T-cell (primary cell): ENCODE data around the gene PPDPF. TPM values are rescaled to one million over a fixed set of nuclear protein-coding genes. Genes with fewer than 3 reads are reported as not detected.
"Not testable (repeated sequence)": the region's sequence is repeated elsewhere in the genome, so short reads cannot be mapped to it uniquely, and the experiment has no call there.

Experiments
- ATAC-seq, 4 experiments: fragments of 200-7000 bp in 3 of 4; fragments of 150-1000 bp in 1 of 4; cut with Tn5 transposase; replicated peaks in 1 of 4; 1 replicate in 3 of 4; 2 replicates in 1 of 4; pipeline ENCODE4 v1.10.0; 2021; ENCODE audit warnings: moderate library complexity in 3 of 4, mild to moderate bottlenecking in 2 of 4, moderate number of reproducible peaks in 1 of 4
- CTCF ChIA-PET, 2 donors: fragments of 300-600 bp; sonication (Branson Sonifier 250); formaldehyde crosslinking; loops; one replicate each; lab custom pipeline; 2022; ENCODE audit warnings: antibody characterized with exemption in 2 of 2; lab: Charles Lee
- POLR2A ChIA-PET, 2 donors: fragments of 300-600 bp; sonication (Branson Sonifier 250); formaldehyde crosslinking; loops; one replicate each; lab custom pipeline; 2022; ENCODE audit warnings: antibody characterized with exemption in 2 of 2; lab: Charles Lee
- DNase-seq, 35 experiments: peaks; one replicate each; pipeline versions ENCODE4 v3.0.0 to v3.0.0-alpha.2; 2013 to 2023
- H3K27ac ChIP-seq: one replicate; pipeline ENCODE4 v1.5.1; 2013; ENCODE audit warnings: low read length
- H3K27me3 ChIP-seq, 2 experiments: replicated peaks in 1 of 2; 1 replicate in 1 of 2; 2 replicates in 1 of 2; pipeline versions ENCODE4 v1.6.1 to v1.7.0; 2013; ENCODE audit warnings: low read length in 1 of 2, mixed read lengths in 1 of 2; ENCODE audit not compliant: control insufficient read depth in 2 of 2, insufficient read depth in 2 of 2; ENCODE audit errors: extremely low read depth in 1 of 2
- H3K36me3 ChIP-seq, 2 donors: 1 replicate in 1 of 2; 2 replicates in 1 of 2; pipeline versions ENCODE4 v1.6.1 to v1.7.0; 2013; ENCODE audit warnings: low read length in 1 of 2; ENCODE audit not compliant: control insufficient read depth in 2 of 2, insufficient read depth in 1 of 2; ENCODE audit errors: extremely low read depth in 1 of 2
- H3K4me1 ChIP-seq, 2 experiments: 1 replicate in 1 of 2; 2 replicates in 1 of 2; pipeline versions ENCODE4 v1.6.1 to v1.7.0; 2013; ENCODE audit warnings: low read length in 2 of 2, mixed read lengths in 1 of 2; ENCODE audit not compliant: insufficient read depth in 2 of 2, control insufficient read depth in 1 of 2; ENCODE audit errors: extremely low read depth in 1 of 2
- H3K4me3 ChIP-seq, 2 donors: 1 replicate in 1 of 2; 2 replicates in 1 of 2; pipeline versions ENCODE4 v1.5.1 to v1.7.0; 2013; ENCODE audit warnings: mild to moderate bottlenecking in 2 of 2, low read length in 1 of 2, moderate library complexity in 1 of 2; ENCODE audit not compliant: control insufficient read depth in 1 of 2; ENCODE audit errors: extremely low read depth in 1 of 2
- H3K9me3 ChIP-seq: 2 replicates; pipeline ENCODE4 v1.7.0; 2013
- H3K27ac Mint-ChIP-seq, 2 donors: one replicate each; pipeline ENCODE4 v1.8.0; 2020 to 2021; ENCODE audit warnings: mild to moderate bottlenecking in 2 of 2, mixed read lengths in 2 of 2
- H3K27me3 Mint-ChIP-seq, 2 donors: one replicate each; pipeline ENCODE4 v1.8.0; 2021 to 2022; ENCODE audit warnings: mixed read lengths in 2 of 2
- H3K36me3 Mint-ChIP-seq: one replicate; pipeline ENCODE4 v1.8.0; 2021; ENCODE audit warnings: mixed read lengths
- H3K4me1 Mint-ChIP-seq, 3 donors: one replicate each; pipeline ENCODE4 v1.8.0; 2020 to 2022; ENCODE audit warnings: mixed read lengths in 3 of 3, mild to moderate bottlenecking in 1 of 3
- H3K4me3 Mint-ChIP-seq, 3 donors: one replicate each; pipeline ENCODE4 v1.8.0; 2020 to 2022; ENCODE audit warnings: mild to moderate bottlenecking in 3 of 3, mixed read lengths in 3 of 3, moderate library complexity in 3 of 3
- H3K9me3 Mint-ChIP-seq, 3 donors: one replicate each; pipeline ENCODE4 v1.8.0; 2020 to 2022; ENCODE audit warnings: mixed read lengths in 3 of 3
- WGBS: methylation state at CpG from one replicate; pipeline ENCODE4 v1.1.5; 2013; ENCODE audit warnings: missing lambda C conversion rate; ENCODE audit not compliant: insufficient coverage; 5-methylcytosine and 5-hydroxymethylcytosine counted together
- total RNA-seq, 35 experiments: library from RNA in 6 of 35; stranded (reverse) in 6 of 35; fragments of 120-200 nt in 1 of 35; gene quantifications; one replicate each; pipeline versions ENCODE4 v1.2.1 to v1.2.4 and lab custom pipeline; 2013 to 2026

PPDPF gene
- total RNA-seq, 5 donors from 2014 or later (not counting 1 experiment from before 2014, with no cell fraction given), result 147 to 320 (median 300) TPM

- H3K4me3 ChIP-seq, result no peak overlapping the region
- H3K27ac ChIP-seq, result no peak overlapping the region
- peaks cover 3 to 68% of the 10 kb centered on the region in 2 experiments for H3K27me3 ChIP-seq
- Mint-ChIP-seq H3K36me3 (peaks cover 5% of the 10 kb centered on the region), H3K9me3 (peaks cover 3 to 12% (median 10%) of the 10 kb centered on the region in 3 donors), H3K4me1 (peaks cover 0 to 8% (median 0%) of the 10 kb centered on the region in 3 donors), H3K27me3 (peaks cover 37 to 55% of the 10 kb centered on the region in 2 donors), H3K27ac (no peak overlapping the region), H3K4me3 (no peak overlapping the region)
- ATAC-seq, result peak in 1 of 4 experiments; percentile 45
- DNase-seq, result no peak
- H3K9me3 ChIP-seq, result no peaks in the 10 kb centered on the region
- 66% methylated on average over 26 of the region's 33 CpGs for WGBS
- H3K4me1 ChIP-seq, result no peaks in the 10 kb centered on the region
- ChIA-PET CTCF (no interaction called here), POLR2A (interaction anchor here in 1 of 2 donors (0.6 kb wide), 1 partner anchor 15 kb away, joined by 8 read pairs; no protein-coding TSS in a partner anchor)
- no peaks in the 10 kb centered on the region for H3K36me3 ChIP-seq
Measured at GRCh38 chr20:63508072-63508768, 12.3 kb upstream of the PPDPF start.

- Mint-ChIP-seq H3K27ac (no peak overlapping the region), H3K36me3 (peaks cover 5% of the 10 kb centered on the region), H3K9me3 (peaks cover 3 to 14% (median 8%) of the 10 kb centered on the region in 3 donors), H3K27me3 (peaks cover 37 to 59% of the 10 kb centered on the region in 2 donors), H3K4me3 (no peak overlapping the region), H3K4me1 (peaks cover 0 to 8% (median 0%) of the 10 kb centered on the region in 3 donors)
- 89% methylated on average over 4 of the region's 9 CpGs for WGBS
- no peaks in the 10 kb centered on the region for H3K36me3 ChIP-seq
- ChIA-PET CTCF (no interaction called here), POLR2A (no interaction called here)
- H3K27me3 ChIP-seq, result peaks cover 3 to 64% of the 10 kb centered on the region in 2 experiments
- no peaks in the 10 kb centered on the region for H3K4me1 ChIP-seq
- H3K9me3 ChIP-seq, result no peaks in the 10 kb centered on the region
- no peak overlapping the region for H3K27ac ChIP-seq
- DNase-seq (no peak), ATAC-seq (no peak)
- no peak overlapping the region for H3K4me3 ChIP-seq
Measured at GRCh38 chr20:63509088-63509564, 11.4 kb upstream of the PPDPF start.

DNA sequence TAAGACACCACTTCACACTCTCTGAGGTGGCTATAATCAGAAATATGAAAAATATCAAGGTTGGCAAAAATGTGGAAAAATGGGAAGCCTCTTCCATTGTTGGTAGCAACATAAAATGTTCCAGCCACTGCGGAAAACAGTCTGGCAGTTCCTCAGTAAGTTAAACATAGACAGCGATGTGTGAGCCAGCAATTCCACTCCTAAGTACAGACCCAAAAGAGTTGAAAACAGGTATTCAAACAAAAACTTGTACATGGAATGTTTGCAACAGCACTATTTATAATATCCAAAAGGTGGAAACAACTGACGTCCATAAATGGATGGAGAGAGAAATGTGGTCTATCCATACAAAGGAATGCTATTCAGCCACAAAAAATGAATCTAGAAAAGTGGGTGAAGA is 7.4 kb upstream of the PPDPF start:
- H3K9me3 Mint-ChIP-seq, result peaks cover 0 to 11% (median 3%) of the 10 kb centered on the region in 3 donors
- Histone ChIP-seq H3K27ac (no peak overlapping the region), H3K9me3 (no peaks in the 10 kb centered on the region), H3K4me3 (no peak overlapping the region), H3K27me3 (peaks cover 3 to 35% of the 10 kb centered on the region in 2 experiments), H3K36me3 (no peaks in the 10 kb centered on the region), H3K4me1 (no peaks in the 10 kb centered on the region)
- H3K27me3 Mint-ChIP-seq, result peaks cover 22 to 41% of the 10 kb centered on the region in 2 donors
- peaks cover 0 to 6% (median 0%) of the 10 kb centered on the region in 3 donors for H3K4me1 Mint-ChIP-seq
- no peaks in the 10 kb centered on the region for H3K36me3 Mint-ChIP-seq
- ChIA-PET CTCF (no interaction called here), POLR2A (no interaction called here)
- no peak overlapping the region for H3K4me3 Mint-ChIP-seq
- ATAC-seq, result no peak
- DNase-seq, result no peak
- no peak overlapping the region for H3K27ac Mint-ChIP-seq
- WGBS, result 80% methylated on average over 1 of the region's 3 CpGs

DNA sequence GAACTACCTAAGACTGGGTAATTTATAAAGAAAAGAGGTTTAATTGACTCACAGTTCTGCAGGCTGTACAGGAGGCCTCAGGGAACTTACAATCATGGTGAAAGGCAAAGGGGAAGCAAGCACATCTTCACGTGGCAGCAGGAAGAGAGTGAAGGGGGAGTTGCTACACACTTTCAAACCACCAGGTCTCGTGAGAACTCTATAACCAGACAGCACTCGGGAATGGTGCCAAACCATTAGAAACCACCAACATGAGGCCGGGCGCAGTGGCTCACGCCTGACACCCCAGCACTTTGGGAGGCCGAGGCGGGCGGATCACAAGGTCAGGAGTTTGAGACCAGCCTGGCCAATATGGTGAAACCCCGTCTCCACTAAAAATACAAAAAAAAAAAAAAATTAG is 6.0 kb upstream of the PPDPF start:
- H3K4me3 Mint-ChIP-seq, H3K4me3 ChIP-seq, H3K36me3 ChIP-seq, H3K27ac ChIP-seq, H3K4me1 ChIP-seq, H3K36me3 Mint-ChIP-seq, POLR2A ChIA-PET, CTCF ChIA-PET, ATAC-seq, DNase-seq, H3K9me3 ChIP-seq: not testable (repeated sequence)
- H3K27me3 ChIP-seq, result peaks cover 3 to 37% of the 10 kb centered on the region in 2 experiments
- Mint-ChIP-seq H3K4me1 (peaks cover 0 to 12% (median 2%) of the 10 kb centered on the region in 3 donors), H3K9me3 (peaks cover 0 to 11% (median 3%) of the 10 kb centered on the region in 3 donors), H3K27me3 (peaks cover 15 to 30% of the 10 kb centered on the region in 2 donors), H3K27ac (peak overlapping the region in 1 of 2 donors; percentile 44)
- WGBS, result 31% methylated on average over 5 of the region's 10 CpGs

- no peak for DNase-seq
- no peaks in the 10 kb centered on the region for H3K9me3 ChIP-seq
- 91% methylated on average over 27 of the region's 32 CpGs for WGBS
- peak overlapping the region in 1 of 3 donors; percentile 62 for H3K4me3 Mint-ChIP-seq
- H3K36me3 Mint-ChIP-seq, result peaks cover 2% of the 10 kb centered on the region
- peaks cover 0 to 11% (median 3%) of the 10 kb centered on the region in 3 donors for H3K9me3 Mint-ChIP-seq
- H3K4me1 ChIP-seq, result peaks cover 7 to 29% of the 10 kb centered on the region in 2 experiments
- H3K4me3 ChIP-seq, result no peak overlapping the region
- ChIA-PET CTCF (interaction anchor here in 1 of 2 donors (0.5 kb wide), 1 partner anchor 601 kb away, joined by 3 read pairs; no protein-coding TSS in a partner anchor), POLR2A (no interaction called here)
- H3K36me3 ChIP-seq, result peaks cover 4 to 7% of the 10 kb centered on the region in 2 donors
- peaks cover 0 to 10% of the 10 kb centered on the region in 2 donors for H3K27me3 Mint-ChIP-seq
- no peak overlapping the region for H3K27ac Mint-ChIP-seq
- H3K4me1 Mint-ChIP-seq, result peaks cover 3 to 24% (median 10%) of the 10 kb centered on the region in 3 donors
- H3K27ac ChIP-seq, result no peak overlapping the region
- H3K27me3 ChIP-seq, result peaks cover 0 to 21% of the 10 kb centered on the region in 2 experiments
- ATAC-seq, result no peak
Measured at GRCh38 chr20:63517376-63518309, 2.9 kb upstream of the PPDPF start.
